Esophagus muscularis mucosa (tissue), 3 donors: Measurements from ENCODE around the gene YPEL2.

Experiments
- POLR2A ChIP-seq: fragments of 450-650 bp; IDR thresholded peaks from one replicate; pipeline ENCODE4 v1.6.1; 2017; ENCODE audit warnings: antibody characterized with exemption, moderate library complexity, mild to moderate bottlenecking, low read depth
- TF ChIP-seq, protein P1 (sequence below), 3 experiments: fragments of 200-600 bp in 2 of 3; fragments of 450-650 bp in 1 of 3; sonication (generic) in 2 of 3; IDR thresholded peaks; one replicate each; pipeline ENCODE4 v1.5.1; 2017 to 2019; ENCODE audit warnings: antibody characterized with exemption in 3 of 3, mild to moderate bottlenecking in 2 of 3, moderate library complexity in 1 of 3

DNA sequence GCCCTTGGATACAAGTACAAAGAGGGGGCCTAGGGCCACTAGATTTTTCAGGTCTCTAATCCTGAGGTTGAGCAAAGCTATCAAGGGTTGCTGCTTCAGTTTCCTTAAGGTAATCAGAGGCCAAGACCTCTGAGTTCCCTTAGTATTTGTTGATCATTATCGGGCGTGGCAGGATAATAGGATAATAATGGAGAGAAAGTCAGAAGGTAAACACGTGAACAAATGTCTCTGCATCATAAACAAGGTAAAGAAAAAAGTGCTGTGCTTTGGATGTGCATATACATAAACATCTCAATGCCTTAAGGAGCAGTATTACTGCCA lies 41.5 kb upstream of the YPEL2 start:
- TF ChIP-seq, protein P1, sequence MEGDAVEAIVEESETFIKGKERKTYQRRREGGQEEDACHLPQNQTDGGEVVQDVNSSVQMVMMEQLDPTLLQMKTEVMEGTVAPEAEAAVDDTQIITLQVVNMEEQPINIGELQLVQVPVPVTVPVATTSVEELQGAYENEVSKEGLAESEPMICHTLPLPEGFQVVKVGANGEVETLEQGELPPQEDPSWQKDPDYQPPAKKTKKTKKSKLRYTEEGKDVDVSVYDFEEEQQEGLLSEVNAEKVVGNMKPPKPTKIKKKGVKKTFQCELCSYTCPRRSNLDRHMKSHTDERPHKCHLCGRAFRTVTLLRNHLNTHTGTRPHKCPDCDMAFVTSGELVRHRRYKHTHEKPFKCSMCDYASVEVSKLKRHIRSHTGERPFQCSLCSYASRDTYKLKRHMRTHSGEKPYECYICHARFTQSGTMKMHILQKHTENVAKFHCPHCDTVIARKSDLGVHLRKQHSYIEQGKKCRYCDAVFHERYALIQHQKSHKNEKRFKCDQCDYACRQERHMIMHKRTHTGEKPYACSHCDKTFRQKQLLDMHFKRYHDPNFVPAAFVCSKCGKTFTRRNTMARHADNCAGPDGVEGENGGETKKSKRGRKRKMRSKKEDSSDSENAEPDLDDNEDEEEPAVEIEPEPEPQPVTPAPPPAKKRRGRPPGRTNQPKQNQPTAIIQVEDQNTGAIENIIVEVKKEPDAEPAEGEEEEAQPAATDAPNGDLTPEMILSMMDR (IDR thresholded peaks at IDR 0.05), result no peak
- TF ChIP-seq POLR2A, result no peak
